Neuron (in vitro differentiated cells): ENCODE measurements around the gene OR2F1.

Experiments
- H2AFZ ChIP-seq: one replicate; pipeline ENCODE4 v1.6.1; 2013; ENCODE audit warnings: low read depth, mild to moderate bottlenecking, inconsistent platforms, low read length, moderate library complexity
- H3K27me3 ChIP-seq: one replicate; pipeline ENCODE4 v1.6.1; 2013; ENCODE audit warnings: low read length; ENCODE audit not compliant: insufficient read depth
- H3K36me3 ChIP-seq: one replicate; pipeline ENCODE4 v1.6.1; 2013; ENCODE audit warnings: low read length; ENCODE audit not compliant: insufficient read depth
- H3K4me1 ChIP-seq: one replicate; pipeline ENCODE4 v1.6.1; 2013; ENCODE audit warnings: low read length; ENCODE audit not compliant: insufficient read depth
- H3K4me3 ChIP-seq: 2 replicates; pipeline ENCODE4 v1.5.1; 2013; ENCODE audit warnings: mild to moderate bottlenecking, low read length, moderate library complexity
- H3K9me3 ChIP-seq: one replicate; pipeline ENCODE4 v1.6.1; 2013; ENCODE audit warnings: low read length

Gene OR2F1

DNA sequence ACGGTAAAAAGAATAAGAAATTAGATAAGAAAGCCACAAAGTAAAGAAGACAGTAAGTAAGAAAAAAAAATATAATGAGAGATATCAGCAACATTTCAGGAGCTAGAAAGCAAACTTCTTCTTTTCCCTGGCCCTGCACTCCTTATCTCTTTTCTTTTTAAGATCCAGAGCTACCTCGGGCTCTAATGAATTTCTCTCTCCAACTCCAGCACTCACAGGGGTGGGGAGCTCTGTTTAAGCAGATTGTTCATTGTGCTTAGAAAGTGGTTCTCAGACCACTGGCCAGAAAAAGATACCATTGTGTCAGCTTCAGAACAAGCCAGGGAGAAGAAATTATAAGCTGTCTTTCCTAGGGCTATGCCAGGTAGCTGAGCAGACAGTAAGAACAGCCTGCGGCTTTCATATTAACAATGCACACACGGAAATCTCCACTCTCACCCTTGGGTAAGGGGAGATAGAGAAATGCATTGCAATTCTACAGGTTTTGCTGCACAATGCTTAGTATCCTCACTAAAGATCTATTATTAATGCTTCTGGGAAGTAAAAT is 19.3 kb downstream of the OR2F1 start:
- no peak overlapping the region for H3K4me3 ChIP-seq
- no peaks in the 10 kb centered on the region for H3K36me3 ChIP-seq
- H2AFZ ChIP-seq: no peak overlapping the region
- no peaks in the 10 kb centered on the region for H3K27me3 ChIP-seq
- no peaks in the 10 kb centered on the region for H3K9me3 ChIP-seq
- H3K4me1 ChIP-seq: no peaks in the 10 kb centered on the region

DNA sequence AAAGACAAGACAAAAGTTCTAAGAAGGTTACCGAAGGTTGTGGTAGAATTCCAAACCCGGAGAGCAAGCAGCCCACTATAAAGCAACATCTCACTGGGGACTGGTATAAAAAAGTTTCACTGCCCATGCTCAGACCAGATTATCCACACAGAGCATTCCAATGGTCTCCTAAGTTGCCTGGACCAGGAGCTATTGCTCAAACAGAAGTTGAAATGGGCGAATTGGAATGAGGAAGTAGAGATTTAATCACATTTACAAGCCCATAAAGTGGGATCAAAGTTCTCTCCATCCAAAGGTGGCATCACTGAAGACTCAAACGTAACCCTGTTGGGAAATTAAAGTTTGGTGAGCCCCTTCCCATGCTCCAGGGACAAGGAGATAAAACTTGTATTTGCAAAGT is 19.8 kb downstream of the OR2F1 start:
- no peak overlapping the region for H2AFZ ChIP-seq
- H3K36me3 ChIP-seq: no peaks in the 10 kb centered on the region
- no peak overlapping the region for H3K4me3 ChIP-seq
- H3K27me3 ChIP-seq: no peaks in the 10 kb centered on the region
- H3K4me1 ChIP-seq: no peaks in the 10 kb centered on the region
- H3K9me3 ChIP-seq: no peaks in the 10 kb centered on the region

DNA sequence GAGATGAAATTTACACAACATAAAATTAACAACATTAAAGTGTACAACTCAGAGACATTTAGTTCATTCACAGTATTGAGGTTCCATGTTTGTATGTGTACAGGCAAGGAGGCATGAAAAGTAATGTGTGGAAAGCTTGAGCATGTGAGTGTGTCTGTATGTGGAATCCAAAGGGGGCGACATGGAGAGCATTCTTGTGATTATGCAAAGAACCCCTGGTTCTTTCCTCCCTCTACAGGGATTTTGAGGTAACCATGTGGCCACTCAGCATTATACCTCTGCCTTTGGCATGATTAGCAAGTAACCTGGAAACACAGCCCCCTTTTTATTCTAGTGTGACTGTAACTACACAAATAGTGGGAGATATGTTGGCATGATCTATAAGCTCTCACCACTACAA is 21.0 kb downstream of the OR2F1 start:
- no peaks in the 10 kb centered on the region for H3K27me3 ChIP-seq
- no peaks in the 10 kb centered on the region for H3K4me1 ChIP-seq
- no peak overlapping the region for H3K4me3 ChIP-seq
- H3K9me3 ChIP-seq: no peaks in the 10 kb centered on the region
- H3K36me3 ChIP-seq: no peaks in the 10 kb centered on the region
- no peak overlapping the region for H2AFZ ChIP-seq

DNA sequence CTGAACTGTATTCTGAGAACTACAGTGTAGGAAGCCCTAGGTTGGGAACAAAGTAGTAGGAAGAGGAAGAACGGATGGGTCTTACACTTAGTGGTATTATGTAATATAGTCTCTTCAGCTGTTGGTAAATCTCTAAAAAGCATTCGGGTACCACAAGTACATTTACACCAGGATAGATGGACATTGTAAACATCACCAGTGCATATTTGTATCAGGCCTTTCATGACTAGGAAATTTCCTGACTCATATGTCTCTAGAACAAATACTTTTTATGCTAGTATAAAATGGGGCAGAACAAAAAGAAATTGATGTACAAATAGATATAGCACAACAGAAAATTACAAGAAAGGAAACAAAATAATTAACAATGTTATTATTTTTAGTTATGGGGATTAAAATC is 23.9 kb downstream of the OR2F1 start:
- H2AFZ ChIP-seq: no peak overlapping the region
- H3K27me3 ChIP-seq: no peaks in the 10 kb centered on the region
- H3K4me3 ChIP-seq: no peak overlapping the region
- no peaks in the 10 kb centered on the region for H3K9me3 ChIP-seq
- H3K36me3 ChIP-seq: no peaks in the 10 kb centered on the region
- no peaks in the 10 kb centered on the region for H3K4me1 ChIP-seq

DNA sequence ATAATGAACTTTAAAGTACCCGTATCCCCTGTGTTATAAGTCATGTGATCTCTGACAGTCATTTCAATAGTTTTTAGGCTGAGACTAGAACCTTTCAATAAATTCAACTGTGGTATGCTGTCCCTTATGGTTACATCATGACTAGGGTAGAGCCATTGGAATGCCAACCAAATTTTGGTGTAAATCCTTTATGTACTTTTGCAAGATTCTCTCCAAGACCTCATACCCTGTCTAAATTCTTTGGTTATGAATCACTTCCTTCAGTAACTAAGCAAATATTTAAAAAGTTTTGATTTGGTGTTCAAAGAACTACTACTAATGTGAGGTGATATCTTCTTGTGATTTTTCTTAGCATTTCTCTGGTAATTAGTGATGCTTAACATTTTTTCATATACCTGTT is 24.7 kb downstream of the OR2F1 start:
- Histone ChIP-seq H2AFZ (no peak overlapping the region), H3K4me1 (no peaks in the 10 kb centered on the region), H3K9me3 (no peaks in the 10 kb centered on the region), H3K27me3 (no peaks in the 10 kb centered on the region), H3K4me3 (no peak overlapping the region), H3K36me3 (no peaks in the 10 kb centered on the region)

DNA sequence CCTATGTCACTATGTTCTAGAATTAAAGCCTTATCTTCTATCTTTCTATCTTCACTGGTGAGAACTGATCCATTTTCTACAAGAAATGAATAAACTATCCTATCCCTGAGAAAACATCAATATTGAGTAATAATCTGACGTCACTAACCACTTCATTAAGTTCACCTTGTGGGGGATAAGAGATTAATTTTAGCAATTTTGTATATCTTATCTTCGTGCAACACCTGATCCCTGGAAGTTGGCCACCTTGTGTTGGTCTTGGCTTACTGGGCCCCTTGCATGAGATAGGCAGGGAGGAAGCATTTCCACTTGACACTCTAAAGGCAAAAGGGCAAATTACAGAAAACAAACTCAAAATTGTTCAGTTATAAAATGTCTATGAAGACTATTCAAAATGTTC is 25.4 kb downstream of the OR2F1 start:
- Histone ChIP-seq H3K9me3 (no peaks in the 10 kb centered on the region), H3K4me1 (no peaks in the 10 kb centered on the region), H2AFZ (no peak overlapping the region), H3K4me3 (no peak overlapping the region), H3K27me3 (no peaks in the 10 kb centered on the region), H3K36me3 (no peaks in the 10 kb centered on the region)

DNA sequence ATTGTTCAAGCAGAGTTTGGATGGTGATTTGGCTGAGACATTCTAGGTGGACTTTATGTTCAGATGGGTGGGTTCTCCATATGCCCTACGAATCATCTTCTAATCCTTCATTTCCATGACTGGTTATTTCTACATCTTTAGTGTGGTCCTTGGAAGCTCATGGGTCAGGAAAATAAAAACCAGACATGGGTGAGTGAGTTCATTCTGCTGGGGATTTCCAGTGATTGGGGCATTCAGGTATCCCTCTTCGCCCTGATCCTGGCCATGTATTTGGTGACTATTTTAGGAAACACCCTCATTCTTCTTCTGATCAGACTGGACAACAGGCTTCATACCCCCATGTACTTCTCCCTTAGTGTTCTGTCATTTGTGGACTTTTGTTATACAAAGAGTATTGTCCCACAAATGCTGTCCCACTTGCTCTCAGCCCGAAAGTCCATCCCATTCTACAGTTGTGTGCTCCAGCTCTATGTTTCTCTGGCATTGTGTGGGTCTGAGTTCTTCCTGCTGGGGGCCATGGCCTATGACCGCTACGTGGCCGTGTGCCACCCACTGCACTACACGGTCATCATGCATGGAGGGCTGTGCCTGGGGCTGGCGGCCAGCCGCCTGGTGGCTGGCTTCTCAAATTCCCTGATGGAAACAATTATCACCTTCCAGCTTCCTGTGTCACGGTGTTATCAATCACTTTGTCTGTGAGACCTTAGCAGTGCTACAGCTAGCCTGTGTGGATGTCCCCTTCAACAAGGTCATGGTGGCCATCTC is 26.3 kb downstream of the OR2F1 start:
- Histone ChIP-seq H3K4me3 (no peak overlapping the region), H3K27me3 (no peaks in the 10 kb centered on the region), H3K36me3 (no peaks in the 10 kb centered on the region), H2AFZ (no peak overlapping the region), H3K4me1 (no peaks in the 10 kb centered on the region), H3K9me3 (no peaks in the 10 kb centered on the region)

DNA sequence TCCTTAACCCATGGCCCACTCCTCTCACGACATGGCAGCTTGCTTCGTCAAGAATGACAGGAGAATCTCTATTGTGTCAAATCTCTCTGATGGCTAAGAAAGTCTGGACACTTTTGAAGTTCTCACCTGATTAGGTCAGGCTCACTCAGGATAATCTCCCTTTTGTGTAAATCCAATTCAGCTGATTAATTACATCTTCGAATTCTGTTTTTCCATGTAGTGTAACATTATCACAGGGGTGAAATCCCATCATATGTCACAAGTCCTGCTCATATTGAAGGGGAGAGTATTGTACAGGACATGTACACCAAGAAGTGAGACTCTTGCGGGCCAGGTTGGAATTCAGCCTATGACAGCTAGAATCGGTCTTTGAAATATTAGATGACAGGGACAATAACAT is 29.3 kb downstream of the OR2F1 start:
- H3K4me3 ChIP-seq: no peak overlapping the region
- no peaks in the 10 kb centered on the region for H3K36me3 ChIP-seq
- no peaks in the 10 kb centered on the region for H3K27me3 ChIP-seq
- no peak overlapping the region for H2AFZ ChIP-seq
- H3K4me1 ChIP-seq: no peaks in the 10 kb centered on the region
- no peaks in the 10 kb centered on the region for H3K9me3 ChIP-seq

DNA sequence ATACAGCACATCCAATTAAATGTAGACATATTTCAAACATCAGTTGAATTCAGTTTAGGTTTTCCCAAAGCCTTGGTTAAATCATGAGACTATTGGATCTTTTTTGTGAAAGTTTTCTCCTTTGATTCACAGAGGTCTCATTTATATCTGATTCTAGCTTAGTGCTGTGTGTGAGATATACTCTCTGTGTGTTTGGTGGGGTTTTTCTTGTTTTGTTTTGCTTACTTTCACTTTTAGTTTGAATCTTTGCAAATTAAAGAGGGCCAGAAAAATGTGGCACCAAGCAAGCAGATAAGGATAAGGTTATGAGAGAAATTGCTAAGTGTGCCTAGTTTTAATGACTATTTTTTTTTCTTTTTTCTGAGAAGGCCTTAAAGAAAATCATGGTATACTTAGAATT is 32.9 kb downstream of the OR2F1 start:
- no peaks in the 10 kb centered on the region for H3K4me1 ChIP-seq
- H3K36me3 ChIP-seq: no peaks in the 10 kb centered on the region
- H3K4me3 ChIP-seq: no peak overlapping the region
- no peaks in the 10 kb centered on the region for H3K9me3 ChIP-seq
- H2AFZ ChIP-seq: no peak overlapping the region
- H3K27me3 ChIP-seq: no peaks in the 10 kb centered on the region

DNA sequence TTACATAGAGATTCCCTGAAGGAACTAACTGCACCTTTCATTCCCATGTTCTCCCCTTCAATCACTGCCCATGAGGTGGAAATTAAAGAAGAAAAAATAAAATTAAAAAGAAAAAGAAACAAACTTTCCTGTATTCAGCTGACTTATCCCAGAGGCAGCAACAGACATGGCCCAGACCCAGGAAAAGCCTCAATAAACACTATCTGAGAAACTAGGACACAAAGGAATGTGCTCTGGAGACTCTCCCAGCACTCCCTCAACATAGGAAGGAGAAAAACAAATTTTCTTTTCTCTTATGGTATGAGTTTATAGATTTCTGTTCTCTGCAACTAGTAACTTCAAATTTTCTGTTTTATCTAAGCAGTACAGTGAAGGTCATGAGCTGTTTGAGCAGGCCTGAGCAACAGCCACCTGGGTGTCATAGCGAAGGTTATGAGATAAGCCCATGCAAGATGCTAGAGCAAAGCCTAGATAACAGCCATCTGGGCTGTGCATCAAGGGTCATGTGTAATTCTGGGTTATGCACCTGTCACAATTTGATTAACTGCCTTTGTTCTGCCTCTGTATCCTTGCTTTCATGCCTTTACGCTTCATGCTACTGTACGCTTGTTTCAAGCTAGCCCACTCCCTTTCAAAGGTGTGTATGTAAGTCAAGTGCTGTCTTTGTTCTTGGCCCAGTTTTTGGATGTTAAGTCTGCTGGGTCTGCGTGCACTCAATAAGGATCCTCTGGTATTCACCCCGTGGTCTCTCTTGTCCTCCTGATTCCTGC is 34.5 kb downstream of the OR2F1 start:
- no peaks in the 10 kb centered on the region for H3K4me1 ChIP-seq
- H3K36me3 ChIP-seq: no peaks in the 10 kb centered on the region
- no peaks in the 10 kb centered on the region for H3K9me3 ChIP-seq
- H2AFZ ChIP-seq: no peak overlapping the region
- H3K27me3 ChIP-seq: no peaks in the 10 kb centered on the region
- no peak overlapping the region for H3K4me3 ChIP-seq

DNA sequence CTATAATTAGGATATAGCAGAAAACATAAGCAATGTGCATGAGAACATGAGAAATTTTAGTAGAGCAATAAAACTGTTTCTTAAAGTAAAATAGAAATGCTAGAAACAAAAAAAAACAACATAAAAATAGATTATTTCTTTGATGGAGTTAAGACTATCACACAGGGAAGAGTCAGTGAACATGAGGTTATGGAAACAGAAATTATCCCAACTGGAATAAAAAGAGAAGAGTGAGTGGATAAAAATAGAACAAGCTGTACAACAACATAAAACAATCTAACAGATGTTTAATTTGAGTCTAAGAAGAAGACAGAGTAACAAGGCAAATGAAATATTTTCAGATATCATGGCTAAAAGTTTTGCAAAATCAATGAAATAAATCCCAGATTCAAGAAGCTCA is 38.0 kb downstream of the OR2F1 start:
- Histone ChIP-seq H3K4me1 (no peaks in the 10 kb centered on the region), H2AFZ (no peak overlapping the region), H3K9me3 (no peaks in the 10 kb centered on the region), H3K4me3 (no peak overlapping the region), H3K36me3 (no peaks in the 10 kb centered on the region), H3K27me3 (no peaks in the 10 kb centered on the region)

DNA sequence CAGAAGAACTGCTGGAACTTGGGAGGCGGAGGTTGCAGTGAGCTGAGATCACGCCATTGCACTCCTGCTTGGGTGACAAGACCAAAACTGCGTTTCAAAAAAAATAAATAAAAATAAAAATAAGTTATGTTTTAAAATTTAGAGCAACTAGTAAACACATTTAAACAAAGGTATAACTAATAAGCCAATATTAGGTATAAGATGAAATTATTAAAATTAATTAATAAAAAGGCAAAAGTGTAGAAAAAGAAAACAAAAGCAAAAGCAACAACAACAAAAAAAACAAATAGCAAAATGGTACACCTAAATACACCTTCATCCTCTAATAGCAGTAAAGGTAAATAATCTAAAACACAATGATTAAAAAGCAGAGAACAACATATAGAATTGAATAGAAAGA is 39.3 kb downstream of the OR2F1 start:
- no peaks in the 10 kb centered on the region for H3K9me3 ChIP-seq

DNA sequence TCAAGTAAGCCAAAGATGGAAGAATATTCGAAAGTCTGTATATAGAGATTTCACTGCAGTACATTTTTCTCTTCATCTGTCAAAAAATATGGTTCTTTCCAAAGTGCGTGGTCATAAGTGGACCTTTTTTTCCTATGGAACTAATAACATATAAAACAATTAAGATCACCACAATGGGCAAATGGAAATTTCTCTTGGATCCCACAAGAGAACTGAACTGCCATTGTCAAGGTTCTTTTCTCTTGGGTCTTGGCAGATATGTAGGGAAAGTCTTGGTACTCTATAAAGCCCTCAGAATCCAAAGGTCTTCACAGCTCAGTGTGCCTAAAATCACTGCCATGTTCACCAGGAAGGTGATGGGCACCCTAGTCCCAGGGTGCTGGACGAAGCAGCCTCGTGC is 45.4 kb downstream of the OR2F1 start, which contains the start of gene OR6B1:
Gene OR6B1 (plus strand): TSS at position 301 of the 400 bp plus-strand sequence. CDS start 3,677 bp downstream, outside the sequence.
- H3K27me3 ChIP-seq: no peaks in the 10 kb centered on the region
- no peaks in the 10 kb centered on the region for H3K9me3 ChIP-seq
- no peak within 1 kb of the TSS for H2AFZ ChIP-seq
- H3K36me3 ChIP-seq: no peaks in the 10 kb centered on the region
- no peak within 1 kb of the TSS for H3K4me3 ChIP-seq
- no peaks in the 10 kb centered on the region for H3K4me1 ChIP-seq

More for the DNA sequence above, 39.3 kb downstream of the OR2F1 start:
- no peaks in the 10 kb centered on the region for H3K4me1 ChIP-seq
- H3K27me3 ChIP-seq: no peaks in the 10 kb centered on the region
- H2AFZ ChIP-seq: no peak overlapping the region
- H3K36me3 ChIP-seq: no peaks in the 10 kb centered on the region
- no peak overlapping the region for H3K4me3 ChIP-seq
